Skin of body (tissue), 2 donors: ENCODE results near the gene UBE2B. TPM values are rescaled to one million over a fixed set of nuclear protein-coding genes. Genes with fewer than 3 reads are reported as not detected.
"Not testable (repeated sequence)": the region's sequence is repeated elsewhere in the genome, so short reads cannot be mapped to it uniquely, and the experiment has no call there.

Experiments used
- DNase-seq: peaks from one replicate; lab custom pipeline; 2025; lab: John Stamatoyannopoulos, UW
- total RNA-seq: library from RNA; depleted of rRNA; stranded (reverse); fragments of >200 nt; gene quantifications from one replicate; pipeline ENCODE4 v1.2.3, GENCODE V29; 2014

UBE2B gene
- total RNA-seq, 1 donor from 2014 or later: 67.4 TPM

GRCh38 chr5:134398609-134399155, 27.3 kb downstream of the UBE2B start:
- no peak for DNase-seq

- no peak for DNase-seq
Measured at GRCh38 chr5:134403951-134404350, 32.6 kb downstream of the UBE2B start.

GRCh38 chr5:134406390-134406789, 35.0 kb downstream of the UBE2B start:
- DNase-seq: no peak

- DNase-seq: no peak
Measured at GRCh38 chr5:134409321-134409720, 38.0 kb downstream of the UBE2B start.

GRCh38 chr5:134410822-134411221, 39.5 kb downstream of the UBE2B start:
- no peak for DNase-seq

- no peak for DNase-seq
Measured at GRCh38 chr5:134411228-134411545, 39.8 kb downstream of the UBE2B start.

GRCh38 chr5:134411546-134412266, 40.3 kb downstream of the UBE2B start, which contains the start of gene CDKN2AIPNL:
Gene CDKN2AIPNL, minus strand, starts transcription at chr5:134411881. Its CDS starts 27 bp downstream, at chr5:134411854.
- DNase-seq: peak; percentile 65

- no peak for DNase-seq
Measured at GRCh38 chr5:134413046-134413445, 41.7 kb downstream of the UBE2B start.

- DNase-seq: no peak
Measured at GRCh38 chr5:134417707-134418106, 46.3 kb downstream of the UBE2B start.

- DNase-seq: no peak
Measured at GRCh38 chr5:134418958-134419357, 47.6 kb downstream of the UBE2B start.

GRCh38 chr5:134420343-134420742, 49.0 kb downstream of the UBE2B start:
- DNase-seq: no peak

GRCh38 chr5:134421038-134421437, 49.7 kb downstream of the UBE2B start:
- not testable (repeated sequence) for DNase-seq

GRCh38 chr5:134422791-134423365, 51.5 kb downstream of the UBE2B start:
- no peak for DNase-seq

GRCh38 chr5:134423376-134423775, 52.0 kb downstream of the UBE2B start:
- DNase-seq: no peak

GRCh38 chr5:134426361-134426760, 55.0 kb downstream of the UBE2B start:
- DNase-seq: no peak

- no peak for DNase-seq
Measured at GRCh38 chr5:134427540-134428041, 56.2 kb downstream of the UBE2B start.

- DNase-seq: no peak
Measured at GRCh38 chr5:134430001-134430569, 58.7 kb downstream of the UBE2B start.

GRCh38 chr5:134432174-134432573, 60.8 kb downstream of the UBE2B start:
- no peak for DNase-seq

GRCh38 chr5:134432677-134433359, 61.4 kb downstream of the UBE2B start:
- no peak for DNase-seq

- no peak for DNase-seq
Measured at GRCh38 chr5:134435560-134435959, 64.2 kb downstream of the UBE2B start.

- peak; percentile 7 for DNase-seq
Measured at GRCh38 chr5:134436523-134437339, 65.4 kb downstream of the UBE2B start.
